Subcutaneous abdominal adipose tissue (tissue), 5 donors: ENCODE measurements around the gene HSF4.

Experiments used
- H3K27ac ChIP-seq: one replicate; pipeline ENCODE4 v1.7.0; 2013; ENCODE audit warnings: low read depth, mild to moderate bottlenecking, inconsistent platforms, low read length, moderate library complexity
- H3K27me3 ChIP-seq, 5 donors: one replicate each; pipeline ENCODE4 v1.7.0; 2013; ENCODE audit warnings: low read length in 5 of 5, inconsistent platforms in 1 of 5; ENCODE audit not compliant: control insufficient read depth in 5 of 5, insufficient read depth in 4 of 5
- H3K36me3 ChIP-seq, 5 donors: one replicate each; pipeline ENCODE4 v1.7.0; 2013; ENCODE audit warnings: low read length in 5 of 5; ENCODE audit not compliant: control insufficient read depth in 5 of 5, insufficient read depth in 5 of 5
- H3K4me1 ChIP-seq, 5 donors: one replicate each; pipeline ENCODE4 v1.7.0; 2013; ENCODE audit warnings: low read length in 5 of 5, mild to moderate bottlenecking in 3 of 5, moderate library complexity in 1 of 5; ENCODE audit not compliant: control insufficient read depth in 5 of 5, insufficient read depth in 5 of 5
- H3K4me3 ChIP-seq, 5 donors: one replicate each; pipeline ENCODE4 v1.7.0; 2013; ENCODE audit warnings: low read length in 5 of 5, low read depth in 1 of 5
- H3K9ac ChIP-seq, 5 donors: one replicate each; pipeline ENCODE4 v1.7.0; 2013; ENCODE audit warnings: low read length in 5 of 5, mild to moderate bottlenecking in 4 of 5, moderate library complexity in 3 of 5
- H3K9me3 ChIP-seq, 5 donors: one replicate each; pipeline ENCODE4 v1.7.0; 2013; ENCODE audit warnings: low read length in 5 of 5; ENCODE audit not compliant: control insufficient read depth in 5 of 5
- donor health status: healthy.
- donor health status: healthy.
- donor health status: healthy.
- donor health status: healthy.
- donor health status: healthy.

The HSF4 gene

GRCh38 chr16:67213197-67214019, 48.9 kb downstream of the HSF4 start:
- H3K27ac ChIP-seq = no peak overlapping the region
- no peaks in the 10 kb centered on the region for H3K9me3 ChIP-seq

GRCh38 chr16:67215706-67216105, 51.2 kb downstream of the HSF4 start:
- Histone ChIP-seq H3K4me1 (peaks cover 9 to 36% (median 26%) of the 10 kb centered on the region in 5 donors), H3K36me3 (peaks cover 0 to 14% (median 7%) of the 10 kb centered on the region in 5 donors), H3K9ac (no peak overlapping the region), H3K27ac (no peak overlapping the region), H3K27me3 (no peaks in the 10 kb centered on the region), H3K9me3 (no peaks in the 10 kb centered on the region), H3K4me3 (no peak overlapping the region)

More at GRCh38 chr16:67213197-67214019, 48.9 kb downstream of the HSF4 start:
- H3K27me3 ChIP-seq = no peaks in the 10 kb centered on the region
- no peak overlapping the region for H3K4me3 ChIP-seq
- peaks cover 9 to 36% (median 26%) of the 10 kb centered on the region in 5 donors for H3K4me1 ChIP-seq
- H3K9ac ChIP-seq = no peak overlapping the region
- peaks cover 0 to 29% (median 8%) of the 10 kb centered on the region in 5 donors for H3K36me3 ChIP-seq

GRCh38 chr16:67216612-67217490, 52.3 kb downstream of the HSF4 start:
- H3K9ac ChIP-seq = peak overlapping the region in 3 of 5 donors; percentile 15 to 44 (median 26)
- peak overlapping the region; percentile 37 for H3K27ac ChIP-seq
- peaks cover 9 to 36% (median 26%) of the 10 kb centered on the region in 5 donors for H3K4me1 ChIP-seq
- no peaks in the 10 kb centered on the region for H3K27me3 ChIP-seq
- no peaks in the 10 kb centered on the region for H3K9me3 ChIP-seq
- H3K4me3 ChIP-seq = peak overlapping the region in 4 of 5 donors; percentile 5 to 37 (median 21)
- peaks cover 0 to 2% (median 0%) of the 10 kb centered on the region in 5 donors for H3K36me3 ChIP-seq
